GM12892 (cell line): ENCODE results near the gene MAGEB18.

ENCODE experiments used
- POLR2A ChIP-seq: IDR thresholded peaks from 2 replicates; pipeline ENCODE4 v1.6.1; 2011; ENCODE audit warnings: low read depth, low read length, control low read depth
- POLR2AphosphoS5 ChIP-seq: IDR thresholded peaks from 2 replicates; pipeline ENCODE4 v1.6.1; 2011; ENCODE audit warnings: low read depth, low read length, control low read depth
- TAF1 ChIP-seq: IDR thresholded peaks from 2 replicates; pipeline ENCODE4 v1.6.1; 2011; ENCODE audit warnings: low read depth, mild to moderate bottlenecking, control low read depth, low read length, borderline replicate concordance

- no peak for TF ChIP-seq POLR2AphosphoS5
- no peak for TF ChIP-seq POLR2A
- TF ChIP-seq TAF1: no peak
These were observed at the start of gene MAGEB18 for GRCh38 chrX:26138274-26138673.
